GM23248 (cell line): ENCODE measurements around the gene L3MBTL4. TPM values are rescaled to one million over a fixed set of nuclear protein-coding genes. Genes with fewer than 3 reads are reported as not detected.

Source experiments
- DNase-seq: peaks from one replicate; pipeline ENCODE4 v3.0.0-alpha.2; 2015
- H2AFZ ChIP-seq: fragments of 200-600 bp; sonication (generic); 2 replicates; pipeline ENCODE4 v1.6.1; 2016; ENCODE audit warnings: antibody characterized with exemption
- H3F3A ChIP-seq: fragments of 200-600 bp; sonication (generic); 2 replicates; pipeline ENCODE4 v1.6.1; 2016; ENCODE audit warnings: mild to moderate bottlenecking, antibody characterized with exemption, mixed run types; ENCODE audit not compliant: insufficient read depth
- H3K27ac ChIP-seq: fragments of 200-600 bp; sonication (generic); 2 replicates; pipeline ENCODE4 v1.5.1; 2016; ENCODE audit warnings: mild to moderate bottlenecking
- H3K27me3 ChIP-seq: fragments of 200-600 bp; sonication (generic); replicated peaks from 2 replicates; pipeline ENCODE4 v1.6.1; 2016; ENCODE audit warnings: mild to moderate bottlenecking; ENCODE audit not compliant: insufficient read depth
- H3K36me3 ChIP-seq: fragments of 200-600 bp; sonication (generic); 2 replicates; pipeline ENCODE4 v1.6.1; 2016; ENCODE audit warnings: low read depth, mild to moderate bottlenecking
- H3K4me1 ChIP-seq: fragments of 200-600 bp; sonication (generic); 2 replicates; pipeline ENCODE4 v1.6.1; 2016; ENCODE audit warnings: mild to moderate bottlenecking; ENCODE audit not compliant: insufficient read depth
- H3K4me2 ChIP-seq: fragments of 200-600 bp; sonication (generic); one replicate; pipeline ENCODE4 v1.6.1; 2016; ENCODE audit warnings: mild to moderate bottlenecking; ENCODE audit not compliant: unreplicated experiment
- H3K4me3 ChIP-seq: fragments of 200-600 bp; sonication (generic); 2 replicates; pipeline ENCODE4 v1.5.1; 2016; ENCODE audit warnings: mild to moderate bottlenecking
- H3K79me2 ChIP-seq: fragments of 200-600 bp; sonication (generic); 2 replicates; pipeline ENCODE4 v1.6.1; 2016; ENCODE audit warnings: mild to moderate bottlenecking; ENCODE audit not compliant: insufficient read depth
- H3K9ac ChIP-seq: fragments of 200-600 bp; sonication (generic); 2 replicates; pipeline ENCODE4 v1.6.1; 2016; ENCODE audit warnings: mild to moderate bottlenecking
- H3K9me2 ChIP-seq: fragments of 200-600 bp; sonication (generic); 2 replicates; pipeline ENCODE4 v1.6.1; 2016; ENCODE audit warnings: mixed run types, mild to moderate bottlenecking, moderate library complexity; ENCODE audit not compliant: insufficient read depth
- H3K9me3 ChIP-seq: fragments of 200-600 bp; sonication (generic); one replicate; pipeline ENCODE4 v1.6.1; 2017; ENCODE audit warnings: low read depth
- H4K20me1 ChIP-seq: fragments of 200-600 bp; sonication (generic); 2 replicates; pipeline ENCODE4 v1.6.0; 2016; ENCODE audit not compliant: insufficient read depth
- EZH2 ChIP-seq: fragments of 200-600 bp; sonication (generic); IDR thresholded peaks from 2 replicates; pipeline ENCODE4 v1.6.1; 2018; ENCODE audit warnings: antibody characterized with exemption, mild to moderate bottlenecking; ENCODE audit not compliant: insufficient read depth, poor library complexity, severe bottlenecking
- EZH2phosphoT487 ChIP-seq: fragments of 200-600 bp; sonication (generic); IDR thresholded peaks from 2 replicates; pipeline ENCODE4 v1.6.1; 2018; ENCODE audit warnings: antibody characterized with exemption, moderate library complexity, mild to moderate bottlenecking, low read depth; ENCODE audit not compliant: insufficient read depth
- WGBS, 2 experiments: methylation state at CpG; one replicate each; pipeline ENCODE4 v1.1.6; 2015 to 2017; ENCODE audit warnings: low lambda C conversion rate in 2 of 2, low coverage in 1 of 2; ENCODE audit errors: missing lambda C conversion rate in 2 of 2; 5-methylcytosine and 5-hydroxymethylcytosine counted together
- in situ Hi-C: fragments of 300-500 bp; cut with MboI; formaldehyde crosslinking; loops from 2 replicates; pipeline ENCODE4 v1.15.0; 2020
- polyA plus RNA-seq: library from polyadenylated mRNA; unstranded; fragments of >200 nt; fragmentation: Nextera tagmentation; extraction: Ambion mirVana; gene quantifications from 2 replicates; pipeline ENCODE4 v1.2.1, GENCODE V29; 2016
- total RNA-seq: library from RNA; depleted of rRNA; stranded (reverse); fragments of >200 nt; shearing (Covaris generic); gene quantifications from 2 replicates; pipeline ENCODE4 v1.2.3, GENCODE V29; 2014

The L3MBTL4 gene
- total and polyA plus RNA-seq, 2 experiments from 2014 or later, result not detected

DNA sequence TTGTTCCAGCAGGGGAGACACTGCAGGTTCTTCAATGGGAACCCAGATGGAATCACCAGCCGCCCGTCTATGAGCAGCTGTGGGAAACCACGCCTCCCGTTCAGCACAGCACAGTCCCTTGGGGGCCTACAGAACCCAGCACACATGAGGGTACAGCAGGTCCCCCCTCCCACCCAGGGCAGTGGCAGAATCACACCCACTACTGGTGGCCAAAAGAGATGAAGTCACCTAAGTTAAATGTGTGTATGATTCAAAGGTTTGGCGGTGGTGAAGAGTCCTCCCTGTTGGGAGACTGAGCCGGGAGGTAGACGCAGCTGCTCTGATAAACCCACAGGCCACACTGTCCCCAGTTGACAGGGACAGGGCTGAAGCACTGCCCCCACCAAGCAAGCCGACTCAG lies 44.3 kb downstream of the L3MBTL4 start:
- H3K4me3 ChIP-seq, result no peak overlapping the region
- no peaks in the 10 kb centered on the region for H3K9me2 ChIP-seq
- TF ChIP-seq EZH2phosphoT487 (no peak), EZH2 (no peak)
- H3K27ac ChIP-seq, result no peak overlapping the region
- in situ Hi-C loops, result no loop called here
- no peaks in the 10 kb centered on the region for H3K36me3 ChIP-seq
- no peak overlapping the region for H3K4me2 ChIP-seq
- 0 out of 2 replicates have a peak, but pooled peaks cover 3% of the 10 kb centered on the region for H3K27me3 ChIP-seq
- H3K9ac ChIP-seq, result no peak overlapping the region
- H2AFZ ChIP-seq, result no peak overlapping the region
- no peak for DNase-seq
- H3K9me3 ChIP-seq, result no peaks in the 10 kb centered on the region
- no peaks in the 10 kb centered on the region for H4K20me1 ChIP-seq
- H3F3A ChIP-seq, result no peaks in the 10 kb centered on the region
- 43 to 52% methylated on average over 8 of the region's 8 CpGs for WGBS, 2 experiments
- H3K79me2 ChIP-seq, result no peaks in the 10 kb centered on the region
- no peaks in the 10 kb centered on the region for H3K4me1 ChIP-seq

DNA sequence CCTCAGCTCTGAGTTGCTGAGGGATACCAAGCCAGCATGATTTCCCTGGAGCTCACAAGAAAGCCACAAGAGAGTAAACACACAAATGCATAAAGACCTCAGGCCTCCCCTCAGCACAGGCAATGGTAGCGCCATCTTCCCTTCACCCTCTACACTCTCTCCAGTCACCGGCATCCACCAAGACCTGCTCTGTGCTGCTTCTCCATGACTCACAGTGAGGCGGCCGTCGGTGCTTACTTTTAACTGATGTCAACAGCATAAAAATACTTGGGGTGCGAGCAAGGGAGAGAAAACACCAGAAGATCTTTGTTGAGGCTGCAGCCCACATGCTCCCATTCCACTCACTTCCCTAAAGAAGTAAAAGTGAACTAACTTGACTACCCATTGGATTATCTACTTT lies 46.7 kb downstream of the L3MBTL4 start:
- WGBS, 2 experiments, result 67 to 70% methylated on average over 6 of the region's 6 CpGs
- Histone ChIP-seq H3K4me1 (no peaks in the 10 kb centered on the region), H3K4me3 (no peak overlapping the region), H3K27ac (no peak overlapping the region), H3K9ac (no peak overlapping the region), H3K9me3 (no peaks in the 10 kb centered on the region), H3F3A (no peaks in the 10 kb centered on the region), H3K9me2 (no peaks in the 10 kb centered on the region), H2AFZ (no peak overlapping the region), H3K36me3 (no peaks in the 10 kb centered on the region), H3K4me2 (no peak overlapping the region), H3K79me2 (no peaks in the 10 kb centered on the region), H3K27me3 (0 out of 2 replicates have a peak, but pooled peaks cover 3% of the 10 kb centered on the region), H4K20me1 (no peaks in the 10 kb centered on the region)
- TF ChIP-seq EZH2phosphoT487, result no peak
- no peak for TF ChIP-seq EZH2
- in situ Hi-C loops, result no loop called here
- DNase-seq, result no peak

DNA sequence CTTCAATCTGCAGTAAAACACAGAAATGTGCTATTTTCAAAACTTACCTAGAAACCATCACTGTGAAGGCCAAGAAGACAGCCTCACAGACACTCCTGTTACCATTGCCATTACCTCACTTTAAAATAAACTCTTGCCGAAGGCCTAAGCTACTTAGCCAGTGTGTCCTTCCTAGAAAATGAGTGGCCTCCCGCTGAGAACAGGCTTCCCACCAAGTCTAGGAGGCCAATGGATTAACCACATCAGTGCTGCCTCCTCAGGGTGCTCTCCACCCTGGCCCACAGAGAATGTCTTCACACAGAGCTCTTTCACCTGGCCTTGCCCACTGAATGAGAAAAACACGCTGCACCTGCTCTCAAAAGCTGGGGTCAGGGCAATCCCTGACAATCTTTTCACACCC lies 47.5 kb downstream of the L3MBTL4 start:
- in situ Hi-C loops, result no loop called here
- H3K79me2 ChIP-seq, result no peaks in the 10 kb centered on the region
- DNase-seq, result no peak
- H3K4me1 ChIP-seq, result no peaks in the 10 kb centered on the region
- no peaks in the 10 kb centered on the region for H3K9me3 ChIP-seq
- WGBS, 2 experiments, result 43 to 46% methylated on average over 3 of the region's 3 CpGs
- no peaks in the 10 kb centered on the region for H3K36me3 ChIP-seq
- H3K9me2 ChIP-seq, result no peaks in the 10 kb centered on the region
- no peaks in the 10 kb centered on the region for H4K20me1 ChIP-seq
- no peaks in the 10 kb centered on the region for H3F3A ChIP-seq
- H2AFZ ChIP-seq, result no peak overlapping the region
- H3K27ac ChIP-seq, result no peak overlapping the region
- TF ChIP-seq EZH2 (no peak), EZH2phosphoT487 (no peak)
- no peak overlapping the region for H3K4me3 ChIP-seq
- H3K9ac ChIP-seq, result no peak overlapping the region
- 0 out of 2 replicates have a peak, but pooled peaks cover 3% of the 10 kb centered on the region for H3K27me3 ChIP-seq
- no peak overlapping the region for H3K4me2 ChIP-seq

DNA sequence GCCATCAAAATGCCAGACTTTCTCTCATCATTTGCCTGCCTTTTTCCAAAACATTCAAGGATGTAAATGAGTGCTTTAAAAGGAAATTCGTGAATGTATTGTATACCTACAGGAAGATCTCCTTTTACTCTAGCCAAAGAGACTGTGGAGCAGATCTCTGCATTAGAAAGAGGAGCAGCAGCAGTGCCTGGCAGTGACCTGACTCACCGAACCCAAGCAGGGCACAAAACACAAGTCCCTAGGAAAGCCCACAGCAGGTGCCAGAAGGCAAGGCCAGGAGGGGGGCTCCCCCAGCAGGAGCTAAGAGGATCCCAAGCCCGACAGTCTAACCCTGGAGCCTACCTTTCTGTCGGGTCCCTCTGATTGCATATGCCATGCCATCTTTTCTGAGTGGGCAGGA lies 47.9 kb downstream of the L3MBTL4 start:
- WGBS, 2 experiments, result 39% methylated on average over 4 of the region's 4 CpGs
- in situ Hi-C loops, result no loop called here

DNA sequence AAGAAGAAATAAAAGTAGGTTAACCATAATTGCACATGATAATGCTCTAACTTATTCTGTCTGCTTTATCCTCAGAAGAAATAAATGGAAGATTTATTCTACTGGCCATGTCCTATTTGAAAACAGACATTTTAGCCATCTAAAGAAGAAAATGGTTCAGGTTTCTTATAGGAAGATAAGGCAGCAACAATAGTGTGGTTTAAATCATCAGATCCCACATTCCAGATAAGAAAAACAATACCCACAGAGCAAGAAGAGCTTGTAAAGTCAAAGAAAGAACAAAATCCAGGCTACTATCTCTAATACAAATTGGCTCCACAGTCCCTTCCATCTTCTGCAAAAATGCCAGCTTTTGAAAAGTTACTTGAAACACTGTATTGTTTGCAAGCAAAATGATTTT lies 49.3 kb downstream of the L3MBTL4 start:
- TF ChIP-seq EZH2phosphoT487, result no peak
- no peak for TF ChIP-seq EZH2
- no peaks in the 10 kb centered on the region for H3K4me1 ChIP-seq
- H2AFZ ChIP-seq, result no peak overlapping the region
- no peaks in the 10 kb centered on the region for H4K20me1 ChIP-seq
- DNase-seq, result no peak
- no peak overlapping the region for H3K4me2 ChIP-seq
- no peaks in the 10 kb centered on the region for H3K36me3 ChIP-seq
- no peak overlapping the region for H3K4me3 ChIP-seq
- no peak overlapping the region for H3K9ac ChIP-seq
- H3K27me3 ChIP-seq, result 0 out of 2 replicates have a peak, but pooled peaks cover 3% of the 10 kb centered on the region
- no peaks in the 10 kb centered on the region for H3K9me2 ChIP-seq
- H3K9me3 ChIP-seq, result no peaks in the 10 kb centered on the region
- H3K79me2 ChIP-seq, result no peaks in the 10 kb centered on the region
- in situ Hi-C loops, result no loop called here
- no peak overlapping the region for H3K27ac ChIP-seq
- no peaks in the 10 kb centered on the region for H3F3A ChIP-seq

More for the DNA sequence above, 47.9 kb downstream of the L3MBTL4 start:
- H3K9me2 ChIP-seq, result no peaks in the 10 kb centered on the region
- DNase-seq, result no peak
- no peak overlapping the region for H2AFZ ChIP-seq
- H3K27ac ChIP-seq, result no peak overlapping the region
- H3K36me3 ChIP-seq, result no peaks in the 10 kb centered on the region
- H3K27me3 ChIP-seq, result 0 out of 2 replicates have a peak, but pooled peaks cover 3% of the 10 kb centered on the region
- no peaks in the 10 kb centered on the region for H4K20me1 ChIP-seq
- no peaks in the 10 kb centered on the region for H3K9me3 ChIP-seq
- H3K4me2 ChIP-seq, result no peak overlapping the region
- H3K4me3 ChIP-seq, result no peak overlapping the region
- H3K4me1 ChIP-seq, result no peaks in the 10 kb centered on the region
- H3F3A ChIP-seq, result no peaks in the 10 kb centered on the region
- H3K9ac ChIP-seq, result no peak overlapping the region
- TF ChIP-seq EZH2, result no peak
- H3K79me2 ChIP-seq, result no peaks in the 10 kb centered on the region
